GM19397 (cell line): ENCODE results near the gene USP17L30.
"Not testable (repeated sequence)": the region's sequence is repeated elsewhere in the genome, so short reads cannot be mapped to it uniquely, and the experiment has no call there.

Experiments
- ATAC-seq: cut with Tn5 transposase; IDR thresholded peaks from one replicate; pipeline ENCODE4 v1.9.1; 2021; ENCODE audit warnings: mild to moderate bottlenecking, moderate library complexity; ENCODE audit not compliant: unreplicated experiment

The USP17L30 gene, protein sequence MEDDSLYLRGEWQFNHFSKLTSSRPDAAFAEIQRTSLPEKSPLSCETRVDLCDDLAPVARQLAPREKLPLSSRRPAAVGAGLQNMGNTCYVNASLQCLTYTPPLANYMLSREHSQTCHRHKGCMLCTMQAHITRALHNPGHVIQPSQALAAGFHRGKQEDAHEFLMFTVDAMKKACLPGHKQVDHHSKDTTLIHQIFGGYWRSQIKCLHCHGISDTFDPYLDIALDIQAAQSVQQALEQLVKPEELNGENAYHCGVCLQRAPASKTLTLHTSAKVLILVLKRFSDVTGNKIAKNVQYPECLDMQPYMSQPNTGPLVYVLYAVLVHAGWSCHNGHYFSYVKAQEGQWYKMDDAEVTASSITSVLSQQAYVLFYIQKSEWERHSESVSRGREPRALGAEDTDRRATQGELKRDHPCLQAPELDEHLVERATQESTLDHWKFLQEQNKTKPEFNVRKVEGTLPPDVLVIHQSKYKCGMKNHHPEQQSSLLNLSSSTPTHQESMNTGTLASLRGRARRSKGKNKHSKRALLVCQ

GRCh38 chr4:9362829-9363228, at the start of gene USP17L30:
Gene USP17L30, plus strand, starts transcription at chr4:9363129. Its CDS starts 0 bp downstream, at chr4:9363129.
- not testable (repeated sequence) for ATAC-seq

- ATAC-seq = not testable (repeated sequence)
These were observed 38.7 kb upstream of the USP17L30 start for GRCh38 chr4:9324191-9324590.

GRCh38 chr4:9324865-9325264, 38.1 kb upstream of the USP17L30 start, which contains the start of gene USP17L24:
Gene USP17L24, plus strand, starts transcription at chr4:9325165. Its CDS starts 0 bp downstream, at chr4:9325165.
- ATAC-seq = not testable (repeated sequence)

DNA sequence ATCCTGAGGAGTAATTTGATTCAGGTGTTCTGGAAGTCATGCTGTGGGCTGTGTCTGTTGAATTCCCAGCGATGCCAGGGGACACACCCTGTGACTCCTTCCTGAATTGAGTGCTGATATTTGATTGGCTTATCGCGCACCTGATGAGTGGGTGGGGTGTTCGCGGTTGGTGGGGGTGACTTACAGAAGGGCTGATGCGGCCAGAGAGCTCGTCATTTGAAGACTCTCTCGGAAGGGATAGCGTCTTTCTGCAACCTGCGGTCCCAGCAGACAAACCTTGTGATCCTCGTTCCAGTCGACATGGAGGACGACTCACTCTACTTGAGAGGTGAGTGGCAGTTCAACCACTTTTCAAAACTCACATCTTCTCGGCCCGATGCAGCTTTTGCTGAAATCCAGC, 33.3 kb upstream of the USP17L30 start, which contains the start of gene USP17L25:
TSS of gene USP17L25 (plus strand) at position 301 of the 400 bp plus-strand sequence. CDS start at position 301, 0 bp downstream.
- not testable (repeated sequence) for ATAC-seq

DNA sequence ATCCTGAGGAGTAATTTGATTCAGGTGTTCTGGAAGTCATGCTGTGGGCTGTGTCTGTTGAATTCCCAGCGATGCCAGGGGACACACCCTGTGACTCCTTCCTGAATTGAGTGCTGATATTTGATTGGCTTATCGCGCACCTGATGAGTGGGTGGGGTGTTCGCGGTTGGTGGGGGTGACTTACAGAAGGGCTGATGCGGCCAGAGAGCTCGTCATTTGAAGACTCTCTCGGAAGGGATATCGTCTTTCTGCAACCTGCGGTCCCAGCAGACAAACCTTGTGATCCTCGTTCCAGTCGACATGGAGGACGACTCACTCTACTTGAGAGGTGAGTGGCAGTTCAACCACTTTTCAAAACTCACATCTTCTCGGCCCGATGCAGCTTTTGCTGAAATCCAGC, 28.6 kb upstream of the USP17L30 start, which contains the start of gene USP17L26:
TSS of gene USP17L26 (plus strand) at position 301 of the 400 bp plus-strand sequence. CDS start at position 301, 0 bp downstream.
- ATAC-seq = not testable (repeated sequence)

GRCh38 chr4:9339103-9339502, 23.8 kb upstream of the USP17L30 start, which contains the start of gene USP17L5:
Gene USP17L5, plus strand, starts transcription at chr4:9339403. Its CDS starts 0 bp downstream, at chr4:9339403.
- ATAC-seq = not testable (repeated sequence)

DNA sequence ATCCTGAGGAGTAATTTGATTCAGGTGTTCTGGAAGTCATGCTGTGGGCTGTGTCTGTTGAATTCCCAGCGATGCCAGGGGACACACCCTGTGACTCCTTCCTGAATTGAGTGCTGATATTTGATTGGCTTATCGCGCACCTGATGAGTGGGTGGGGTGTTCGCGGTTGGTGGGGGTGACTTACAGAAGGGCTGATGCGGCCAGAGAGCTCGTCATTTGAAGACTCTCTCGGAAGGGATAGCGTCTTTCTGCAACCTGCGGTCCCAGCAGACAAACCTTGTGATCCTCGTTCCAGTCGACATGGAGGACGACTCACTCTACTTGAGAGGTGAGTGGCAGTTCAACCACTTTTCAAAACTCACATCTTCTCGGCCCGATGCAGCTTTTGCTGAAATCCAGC, 19.1 kb upstream of the USP17L30 start, which contains the start of gene USP17L27:
TSS of gene USP17L27 (plus strand) at position 301 of the 400 bp plus-strand sequence. CDS start at position 301, 0 bp downstream.
- ATAC-seq = not testable (repeated sequence)

- not testable (repeated sequence) for ATAC-seq
These were observed 14.3 kb upstream of the USP17L30 start, which contains the start of gene USP17L28 for GRCh38 chr4:9348593-9348992. Gene USP17L28, plus strand, starts transcription at chr4:9348893. Its CDS starts 0 bp downstream, at chr4:9348893.

GRCh38 chr4:9350866-9351265, 12.1 kb upstream of the USP17L30 start:
- not testable (repeated sequence) for ATAC-seq

DNA sequence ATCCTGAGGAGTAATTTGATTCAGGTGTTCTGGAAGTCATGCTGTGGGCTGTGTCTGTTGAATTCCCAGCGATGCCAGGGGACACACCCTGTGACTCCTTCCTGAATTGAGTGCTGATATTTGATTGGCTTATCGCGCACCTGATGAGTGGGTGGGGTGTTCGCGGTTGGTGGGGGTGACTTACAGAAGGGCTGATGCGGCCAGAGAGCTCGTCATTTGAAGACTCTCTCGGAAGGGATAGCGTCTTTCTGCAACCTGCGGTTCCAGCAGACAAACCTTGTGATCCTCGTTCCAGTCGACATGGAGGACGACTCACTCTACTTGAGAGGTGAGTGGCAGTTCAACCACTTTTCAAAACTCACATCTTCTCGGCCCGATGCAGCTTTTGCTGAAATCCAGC, 9.6 kb upstream of the USP17L30 start, which contains the start of gene USP17L29:
TSS of gene USP17L29 (plus strand) at position 301 of the 400 bp plus-strand sequence. CDS start at position 301, 0 bp downstream.
- ATAC-seq = not testable (repeated sequence)

DNA sequence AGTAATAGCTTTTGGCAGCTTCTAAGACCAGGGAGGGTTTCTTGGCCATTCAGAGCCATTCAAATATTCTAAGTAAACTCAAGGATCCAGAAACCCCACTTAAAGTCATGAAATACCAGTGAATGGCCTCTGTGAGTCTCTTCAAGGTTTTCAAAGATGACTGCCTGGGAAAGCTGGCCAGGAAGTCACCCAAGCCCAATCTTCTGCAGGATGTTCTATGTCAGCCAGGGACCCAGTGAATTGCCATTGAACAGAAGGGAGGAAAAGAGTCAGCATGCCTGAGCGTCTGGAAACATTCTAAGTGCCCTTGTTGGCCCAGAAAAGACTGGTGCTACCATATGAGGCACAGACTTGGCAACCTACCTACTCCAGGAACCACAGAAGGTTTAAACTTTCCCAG, 17.0 kb downstream of the USP17L30 start:
- ATAC-seq = not testable (repeated sequence)

DNA sequence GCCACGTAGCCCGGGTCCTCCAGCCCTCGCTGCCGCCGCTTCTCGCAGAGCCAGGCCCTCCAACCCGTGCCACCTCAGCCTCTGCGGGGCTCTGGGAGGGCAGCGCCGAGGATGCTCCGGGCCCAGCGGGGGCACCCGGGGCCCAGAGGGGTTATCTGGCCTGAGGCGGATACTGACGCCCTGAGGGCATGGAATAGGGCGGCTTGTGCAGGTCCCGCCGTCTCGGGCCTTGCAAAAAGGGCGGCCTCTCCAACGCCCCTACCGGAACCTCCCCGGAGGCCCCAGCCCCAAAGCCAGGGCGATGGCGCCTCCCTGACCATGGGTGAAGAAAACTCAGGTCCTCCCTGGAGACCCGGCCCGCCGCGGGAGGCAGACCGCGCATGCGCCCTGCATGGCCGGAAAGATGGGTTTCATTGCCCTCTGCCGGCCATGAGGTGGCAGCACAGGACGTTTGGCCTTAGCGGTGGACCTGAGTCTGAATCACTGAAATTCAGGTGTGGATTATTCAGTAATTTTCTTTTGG, 18.1 kb downstream of the USP17L30 start:
- not testable (repeated sequence) for ATAC-seq

DNA sequence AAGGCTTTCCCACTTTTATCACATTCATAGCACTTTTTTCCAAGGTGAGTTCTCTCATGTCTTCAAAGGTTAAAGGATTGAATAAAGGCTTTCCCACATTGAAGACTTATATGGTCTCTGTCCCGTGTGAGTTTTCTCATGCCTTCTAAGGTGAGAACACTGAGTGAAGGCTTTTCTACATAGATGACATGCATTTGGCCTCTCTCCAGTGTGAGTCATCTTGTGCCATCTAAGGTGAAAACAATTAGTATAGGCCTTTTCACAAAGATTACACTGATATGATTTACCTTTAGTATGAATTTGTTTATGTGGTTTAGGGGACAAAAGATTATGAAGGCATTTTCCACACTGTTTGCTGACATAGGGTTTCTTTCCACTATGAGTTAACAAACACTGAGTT, 21.2 kb downstream of the USP17L30 start:
- no peak for ATAC-seq

DNA sequence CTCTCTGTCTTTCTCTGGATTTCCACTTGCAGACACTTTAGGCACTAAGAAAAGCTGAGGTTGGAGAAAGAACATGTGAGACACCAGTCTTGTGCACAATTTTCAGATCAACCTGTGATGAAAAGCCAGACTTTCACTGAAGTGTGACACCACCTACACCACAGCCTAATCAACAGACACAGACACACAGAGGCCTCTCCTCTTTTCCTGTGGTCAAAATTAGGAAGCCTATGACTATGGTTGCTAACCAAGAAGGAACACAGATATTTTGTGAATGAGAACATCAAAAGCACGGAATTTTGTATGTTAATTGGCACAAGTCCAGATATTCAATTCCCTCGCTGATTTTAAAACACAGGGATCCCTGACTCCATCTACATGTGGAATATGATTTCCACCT, 26.1 kb downstream of the USP17L30 start:
- not testable (repeated sequence) for ATAC-seq

DNA sequence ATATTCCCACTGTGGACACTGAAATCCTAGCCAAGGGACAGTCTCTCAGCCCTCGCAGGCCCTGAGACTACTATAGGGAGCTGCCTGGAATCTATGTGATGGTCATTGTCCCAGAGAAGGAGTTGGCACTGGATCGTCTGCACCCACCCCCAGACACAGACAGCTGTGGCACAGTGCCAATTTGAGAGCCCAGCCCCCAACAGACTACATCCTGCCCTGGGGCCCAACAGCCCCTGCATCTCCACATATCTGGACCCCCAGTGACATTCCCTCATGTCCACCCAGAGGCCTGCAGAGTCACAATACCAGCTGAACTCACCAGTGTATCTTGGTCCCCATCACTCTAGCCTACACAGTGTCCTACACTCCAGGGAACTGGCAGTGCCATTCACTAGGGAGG, 42.8 kb downstream of the USP17L30 start:
- not testable (repeated sequence) for ATAC-seq

GRCh38 chr4:9406491-9406890, 43.6 kb downstream of the USP17L30 start:
- not testable (repeated sequence) for ATAC-seq

- ATAC-seq = no peak
These were observed 46.9 kb downstream of the USP17L30 start for GRCh38 chr4:9409793-9410192.
